GM18499 (cell line): ENCODE results near the gene ZDHHC24.
"Not testable (repeated sequence)": the region's sequence is repeated elsewhere in the genome, so short reads cannot be mapped to it uniquely, and the experiment has no call there.

Source experiments
- ATAC-seq: cut with Tn5 transposase; IDR thresholded peaks from one replicate; pipeline ENCODE4 v1.9.1; 2021; ENCODE audit warnings: moderate number of reproducible peaks; ENCODE audit not compliant: insufficient read depth, unreplicated experiment

ZDHHC24 gene, protein sequence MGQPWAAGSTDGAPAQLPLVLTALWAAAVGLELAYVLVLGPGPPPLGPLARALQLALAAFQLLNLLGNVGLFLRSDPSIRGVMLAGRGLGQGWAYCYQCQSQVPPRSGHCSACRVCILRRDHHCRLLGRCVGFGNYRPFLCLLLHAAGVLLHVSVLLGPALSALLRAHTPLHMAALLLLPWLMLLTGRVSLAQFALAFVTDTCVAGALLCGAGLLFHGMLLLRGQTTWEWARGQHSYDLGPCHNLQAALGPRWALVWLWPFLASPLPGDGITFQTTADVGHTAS

DNA sequence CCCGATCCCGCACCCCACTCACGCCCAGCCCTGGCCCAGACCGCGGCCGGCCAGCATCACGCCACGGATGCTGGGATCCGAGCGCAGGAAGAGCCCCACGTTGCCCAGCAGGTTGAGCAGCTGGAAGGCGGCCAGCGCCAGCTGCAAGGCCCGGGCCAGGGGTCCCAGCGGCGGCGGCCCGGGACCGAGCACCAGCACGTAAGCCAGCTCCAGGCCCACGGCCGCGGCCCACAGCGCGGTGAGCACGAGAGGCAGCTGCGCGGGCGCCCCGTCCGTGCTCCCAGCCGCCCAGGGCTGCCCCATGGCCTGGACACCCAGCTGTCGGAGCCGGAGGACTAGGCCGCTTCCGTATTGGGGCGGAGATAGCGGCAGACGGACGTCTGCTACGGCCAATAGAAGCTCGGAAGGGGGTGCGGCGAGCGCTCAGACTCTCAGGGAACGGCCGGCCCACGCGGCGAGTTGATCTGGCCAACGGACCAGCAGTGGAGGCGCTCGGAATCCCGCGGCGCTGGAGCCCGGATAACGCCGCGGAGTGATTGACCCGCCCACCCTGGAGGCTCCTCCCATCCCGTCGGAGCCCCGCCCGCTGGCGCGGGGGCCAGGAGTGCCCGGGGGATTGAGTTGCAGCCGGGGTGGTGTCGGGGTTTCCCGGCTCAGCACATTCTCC is at the start of gene ZDHHC24:
Gene ZDHHC24, minus strand, starts transcription at position 348 of the 667 bp plus-strand sequence. Its CDS starts 45 bp downstream, at position 303.
- ATAC-seq: peak; percentile 56

DNA sequence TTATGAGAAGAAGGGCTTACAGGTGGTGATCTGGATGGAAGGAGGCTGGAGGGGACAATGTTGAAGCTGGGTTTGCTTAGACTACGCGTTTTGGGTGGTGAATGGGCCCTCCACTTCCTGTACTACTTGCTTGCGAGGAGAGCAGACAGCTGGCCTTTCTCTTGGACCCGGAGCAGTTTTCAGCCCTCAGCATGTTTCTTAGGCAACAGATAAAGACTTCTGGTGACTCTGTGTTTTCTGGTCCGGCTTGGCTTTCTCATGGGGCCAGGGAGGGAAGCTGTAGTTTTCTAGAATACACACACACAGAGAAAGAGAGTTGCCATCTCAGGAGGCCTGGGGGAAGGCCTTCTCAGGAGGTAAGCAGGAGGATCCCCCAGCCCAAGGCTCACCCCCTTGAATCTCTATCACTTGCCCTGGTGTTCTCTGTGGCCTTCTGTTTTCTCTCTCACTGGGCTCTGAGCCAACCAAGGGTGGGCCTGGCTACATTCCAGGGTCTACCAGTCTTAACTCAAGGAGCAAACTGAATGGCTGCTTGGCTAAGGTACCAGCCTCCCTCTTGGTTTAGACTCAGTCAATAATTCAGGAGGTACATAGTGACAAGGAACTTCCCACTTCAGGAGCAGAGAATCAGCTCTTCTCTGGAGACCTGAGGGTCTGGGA is 49.5 kb upstream of the ZDHHC24 start:
- ATAC-seq: no peak

DNA sequence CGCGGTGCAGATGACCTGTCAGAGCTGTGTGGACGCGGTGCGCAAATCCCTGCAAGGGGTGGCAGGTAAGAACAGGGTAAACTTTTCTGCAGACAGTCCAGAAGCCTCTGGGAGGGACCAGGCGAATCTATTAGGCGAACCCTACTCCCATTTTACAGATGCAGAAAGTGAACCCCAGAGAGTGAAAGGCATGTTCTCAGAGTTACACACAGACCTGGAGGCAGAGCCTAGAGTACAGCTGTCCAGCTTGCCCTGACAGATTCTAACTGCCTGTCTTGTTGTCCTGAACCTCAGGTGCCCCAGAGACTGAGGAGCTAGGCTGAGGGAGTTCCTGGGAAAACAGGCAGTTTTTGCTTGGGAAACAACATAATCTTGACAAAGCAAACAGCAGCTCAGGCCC is 47.8 kb upstream of the ZDHHC24 start:
- ATAC-seq: no peak

DNA sequence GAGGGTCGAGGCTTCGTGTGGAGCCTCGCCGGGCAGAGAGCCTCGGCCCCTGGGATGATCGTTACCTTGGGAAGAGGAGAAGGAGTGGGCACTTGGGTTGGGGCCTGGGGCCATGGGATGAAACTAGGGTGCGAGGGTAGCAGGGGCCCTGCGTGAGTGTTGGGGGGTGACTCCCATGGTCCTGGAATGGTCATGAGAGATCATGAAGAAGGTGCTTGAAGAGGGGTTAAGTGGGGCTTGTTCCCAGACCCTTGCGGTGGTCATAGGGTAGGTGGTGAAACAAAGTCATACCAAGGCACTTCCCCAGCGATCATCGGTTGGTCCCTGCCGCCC is 47.4 kb upstream of the ZDHHC24 start:
- no peak for ATAC-seq

DNA sequence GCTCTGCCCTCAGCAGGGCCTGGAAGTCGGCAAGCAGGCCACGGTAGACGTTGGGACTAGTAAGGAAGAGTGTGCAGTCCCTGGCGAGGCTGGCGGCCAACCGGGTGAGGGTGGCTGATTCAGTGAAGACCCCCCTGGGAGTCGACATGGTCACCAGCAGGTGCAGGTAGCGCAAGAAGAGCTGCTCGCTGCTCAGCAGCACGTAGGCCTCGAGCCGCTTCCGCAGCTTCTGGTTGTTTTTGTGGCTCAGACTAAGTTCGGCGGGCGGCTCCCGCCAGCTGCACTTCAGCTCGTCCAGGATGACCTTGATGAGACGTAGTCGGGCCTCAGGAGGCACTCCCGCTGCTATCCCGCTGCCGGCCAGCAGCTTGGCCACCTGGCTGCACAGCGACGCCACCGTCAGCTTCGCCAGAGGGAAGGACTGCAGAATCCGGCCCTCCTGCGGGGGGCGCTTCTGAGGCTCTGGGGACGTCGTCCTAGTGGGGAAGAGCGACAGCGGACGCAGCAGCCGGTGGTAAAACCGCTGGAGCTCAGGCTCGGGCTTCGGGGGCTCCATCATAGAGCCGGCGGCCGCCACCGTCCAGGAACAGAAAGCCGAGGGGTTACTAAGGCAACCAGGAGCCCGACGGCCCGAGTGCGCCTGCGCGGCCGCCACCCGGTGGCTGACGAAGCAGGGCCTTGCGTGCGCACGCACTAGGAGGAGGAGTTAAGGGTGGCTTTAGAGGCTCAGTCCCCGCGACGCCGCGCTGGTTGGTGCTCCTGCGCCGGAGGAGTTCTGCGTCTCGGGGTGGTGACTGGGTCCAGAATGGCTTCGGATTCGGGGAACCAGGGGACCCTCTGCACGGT is 46.8 kb upstream of the ZDHHC24 start, which contains the start of the genes CCDC87 and CCS:
Gene CCDC87, minus strand, starts transcription at position 607 of the 846 bp plus-strand sequence. Its CDS starts 48 bp downstream, at position 559.
Gene CCS, plus strand, starts transcription at position 729 of the 846 bp plus-strand sequence. Its CDS starts 77 bp downstream, at position 806.
- peak; percentile 50 for ATAC-seq

DNA sequence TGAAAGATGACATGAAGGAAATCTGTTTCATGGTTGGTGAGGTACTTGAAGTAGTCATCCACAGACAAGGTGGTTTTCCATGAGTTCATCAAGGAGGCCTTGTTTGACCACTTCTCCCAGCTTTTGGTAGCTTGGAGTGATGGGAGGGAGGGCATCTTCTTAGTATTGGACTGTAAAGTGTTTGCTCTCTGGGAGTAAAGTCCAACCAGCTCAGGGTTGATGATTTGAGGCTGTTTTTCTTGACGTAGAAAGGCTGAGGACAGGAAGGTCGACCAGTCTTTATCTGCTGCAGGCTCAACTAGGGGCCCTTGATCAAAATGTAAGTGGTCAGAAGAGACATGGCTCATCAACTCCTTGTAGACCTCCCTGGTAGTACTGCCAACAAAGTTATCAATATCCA is 45.3 kb upstream of the ZDHHC24 start:
- no peak for ATAC-seq

GRCh38 chr11:66589996-66590675 is 44.3 kb upstream of the ZDHHC24 start:
- ATAC-seq: no peak

- not testable (repeated sequence) for ATAC-seq
These were observed 43.5 kb upstream of the ZDHHC24 start for GRCh38 chr11:66589315-66589714.

GRCh38 chr11:66586136-66586535 is 40.3 kb upstream of the ZDHHC24 start:
- no peak for ATAC-seq

DNA sequence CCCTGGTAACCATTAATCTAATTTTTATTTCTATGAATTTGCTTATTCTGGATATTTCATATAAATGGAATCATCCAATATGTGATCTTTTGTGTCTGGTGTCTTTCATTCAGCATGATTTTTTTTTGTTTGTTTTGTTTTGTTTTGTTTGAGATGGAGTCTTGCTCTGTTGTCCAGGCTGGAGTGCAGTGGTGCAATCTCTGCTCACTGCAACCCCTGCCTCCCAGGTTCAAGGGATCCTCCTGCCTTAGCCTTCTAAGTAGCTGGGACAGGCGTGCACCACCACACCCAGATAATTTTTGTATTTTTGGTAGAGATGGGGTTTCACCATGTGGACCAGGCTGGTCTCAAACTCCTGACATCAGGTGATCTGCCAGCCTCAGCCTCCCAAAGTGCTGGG is 39.6 kb upstream of the ZDHHC24 start:
- not testable (repeated sequence) for ATAC-seq

DNA sequence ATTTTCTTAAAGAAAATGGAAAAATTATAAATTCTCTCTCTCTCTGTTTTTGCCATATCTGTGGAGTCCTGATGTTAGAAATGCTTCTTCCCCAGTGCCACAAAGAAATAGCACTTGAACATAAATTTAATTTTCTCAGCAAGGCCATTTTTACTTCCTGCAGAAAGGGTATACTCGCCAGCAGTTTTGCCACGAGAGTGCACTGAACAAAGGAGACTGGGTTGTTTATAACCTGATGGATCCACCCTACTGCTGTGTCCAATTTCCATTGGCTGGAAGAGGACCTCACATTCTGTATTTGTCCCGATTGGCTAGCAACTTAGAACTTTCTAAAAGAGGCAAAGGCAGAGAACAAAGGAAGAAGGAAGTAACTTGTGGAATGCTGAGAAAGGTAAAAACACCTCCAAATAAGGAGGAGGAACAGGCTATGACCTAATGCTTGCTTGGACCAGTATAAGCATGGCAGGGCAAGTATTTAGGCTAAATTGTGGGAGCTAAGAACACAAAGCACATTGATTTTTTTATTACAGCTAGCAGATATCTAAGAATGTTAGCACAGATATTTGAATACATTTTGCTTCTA is 36.8 kb upstream of the ZDHHC24 start:
- not testable (repeated sequence) for ATAC-seq

- no peak for ATAC-seq
These were observed 35.4 kb upstream of the ZDHHC24 start for GRCh38 chr11:66581261-66581660.

- no peak for ATAC-seq
These were observed 35.0 kb upstream of the ZDHHC24 start for GRCh38 chr11:66580803-66581202.

DNA sequence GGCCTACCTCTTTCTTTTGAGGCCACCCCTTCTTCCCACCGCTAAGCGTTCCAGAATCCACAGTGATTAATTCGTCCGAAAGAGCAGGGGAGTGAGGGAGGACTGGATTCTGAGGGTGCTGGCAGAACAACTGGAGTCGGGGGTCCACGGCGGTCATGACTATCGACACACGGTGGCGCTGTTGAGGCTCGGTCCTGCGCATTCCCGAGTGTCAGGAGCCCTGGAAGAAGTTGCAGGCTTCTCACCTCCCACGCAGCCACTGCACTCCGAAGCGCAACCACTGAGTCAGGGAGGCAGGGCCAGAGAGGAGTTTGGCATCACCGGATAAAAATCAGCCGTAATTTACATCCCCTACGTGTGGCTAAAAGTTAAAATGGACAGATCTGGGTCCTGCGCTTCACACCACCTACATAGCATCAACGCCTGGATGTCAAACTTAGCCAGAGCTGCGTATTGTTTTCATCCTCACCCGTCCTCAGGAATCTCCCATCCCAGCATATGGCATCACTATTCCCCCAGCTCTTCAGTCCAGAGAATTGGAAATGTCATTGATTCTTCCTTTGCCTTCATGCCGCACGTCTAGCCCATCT is 33.3 kb upstream of the ZDHHC24 start:
- ATAC-seq: no peak

DNA sequence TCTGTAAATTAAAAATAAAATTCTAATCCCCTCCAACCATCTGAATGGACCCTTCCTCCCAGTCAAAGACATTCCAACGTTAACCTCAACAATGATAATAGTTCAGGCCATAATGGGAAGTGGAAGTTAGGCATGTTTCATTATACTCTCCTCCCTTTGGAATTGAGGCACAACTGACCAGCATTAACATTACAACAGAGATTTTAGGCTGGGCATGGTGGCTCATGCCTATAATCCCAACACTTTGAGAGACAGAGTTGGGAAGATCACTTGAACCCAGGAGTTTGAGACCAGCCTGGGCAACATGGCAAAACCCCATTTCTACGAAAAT is 25.0 kb upstream of the ZDHHC24 start:
- ATAC-seq: no peak

DNA sequence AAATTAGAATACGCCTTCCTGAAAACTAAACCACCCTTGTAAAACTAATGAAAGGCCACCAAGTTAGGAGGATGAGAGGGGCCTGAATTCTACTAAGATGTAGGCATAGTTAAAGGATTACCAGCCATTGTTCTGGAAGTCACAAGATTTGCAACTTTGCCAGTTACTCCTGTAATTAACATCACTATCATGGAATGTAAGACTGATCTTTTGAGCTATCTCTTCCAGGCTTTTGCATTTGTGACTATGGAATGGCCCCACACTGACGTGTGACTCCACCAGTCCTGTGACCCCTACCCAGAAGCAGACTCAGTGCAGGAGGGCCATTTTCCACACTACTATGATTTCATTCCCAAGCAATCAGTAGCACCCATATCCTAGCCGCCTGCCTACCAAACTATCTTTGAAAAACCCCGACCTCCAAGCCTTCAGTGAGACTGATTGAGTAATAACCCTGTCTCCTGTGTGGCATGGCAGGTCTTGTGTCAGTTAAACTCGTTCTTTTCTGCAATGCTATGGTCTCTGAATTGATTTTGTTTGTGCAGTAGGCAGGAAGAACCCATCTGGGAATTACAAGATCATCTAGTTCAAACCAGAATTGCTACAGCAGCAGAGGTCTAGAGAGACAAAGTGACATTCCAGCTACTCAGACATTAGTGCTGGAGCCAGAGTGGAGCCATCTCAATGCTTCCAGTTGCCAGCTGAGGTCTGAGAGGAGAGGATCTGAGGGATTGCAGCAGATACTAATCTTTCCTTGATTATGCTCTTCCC is 24.4 kb upstream of the ZDHHC24 start:
- ATAC-seq: no peak

DNA sequence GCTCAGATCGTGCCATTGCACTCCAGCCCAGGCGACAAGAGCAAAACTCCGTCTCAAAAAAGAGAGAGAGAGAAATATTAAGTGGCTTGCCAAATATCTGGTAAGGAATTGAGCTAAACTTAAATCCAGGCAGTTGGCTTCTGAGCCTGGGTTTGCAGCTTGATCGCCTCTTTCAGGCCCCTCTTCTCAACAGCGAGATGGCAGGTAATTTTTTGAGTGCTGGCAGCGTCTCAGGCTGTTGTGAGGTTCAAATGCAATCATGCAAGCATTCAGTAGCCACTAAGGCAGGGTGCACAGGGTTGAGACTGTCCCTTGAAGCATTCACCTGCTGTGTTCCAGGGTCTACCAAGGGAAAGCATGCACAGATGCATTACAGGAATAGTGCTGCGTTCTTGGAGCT is 23.2 kb upstream of the ZDHHC24 start:
- no peak for ATAC-seq

DNA sequence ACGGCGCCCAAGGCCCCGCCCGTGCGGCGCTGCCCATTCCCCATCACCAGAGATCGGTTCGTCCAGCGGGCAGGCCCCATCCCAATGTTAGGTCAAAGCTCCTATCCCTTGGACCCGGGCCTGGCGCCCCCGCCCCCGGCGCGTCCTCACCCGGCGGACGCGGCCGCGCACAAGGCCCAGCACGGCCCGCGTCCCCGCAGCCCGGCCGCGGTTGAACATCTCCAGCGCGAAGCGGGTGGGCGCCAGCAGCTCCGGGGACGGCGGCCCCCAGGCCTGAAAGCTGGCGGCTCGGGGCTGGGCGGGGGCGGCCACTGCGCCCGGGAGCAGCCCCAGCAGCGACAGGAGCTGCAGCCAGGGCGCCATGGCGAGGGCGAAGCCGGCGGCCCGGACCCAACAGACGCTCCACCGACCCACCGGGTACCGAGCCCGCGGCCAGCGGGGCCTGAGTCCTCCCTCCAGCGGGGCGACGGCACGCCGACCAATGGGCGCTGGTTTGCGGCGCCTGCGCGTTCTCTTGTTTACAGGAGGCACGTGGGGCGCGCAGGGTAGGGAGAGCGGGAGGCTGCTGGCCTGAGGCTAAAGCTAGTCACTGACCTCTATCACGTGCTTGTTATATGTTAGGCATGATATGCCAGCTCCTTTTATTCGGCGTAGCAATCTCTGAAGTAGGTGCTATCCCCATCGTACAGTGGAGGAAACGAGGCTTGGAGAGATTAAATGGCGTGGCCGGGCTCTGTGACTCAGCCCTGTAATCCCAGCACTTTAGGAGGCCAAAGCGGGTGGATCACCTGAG is 22.5 kb upstream of the ZDHHC24 start, which contains the start of gene CTSF:
Gene CTSF, minus strand, starts transcription at position 483 of the 793 bp plus-strand sequence. Its CDS starts 120 bp downstream, at position 363.
- no peak for ATAC-seq
